Mucosa of stomach (tissue), 1 donor: ENCODE measurements around the gene NPC1.
"Not testable (repeated sequence)": the region's sequence is repeated elsewhere in the genome, so short reads cannot be mapped to it uniquely, and the experiment has no call there.

ENCODE experiments used
- H3K27me3 ChIP-seq: one replicate; pipeline ENCODE4 v1.7.0; 2013; ENCODE audit warnings: mild to moderate bottlenecking, low read length; ENCODE audit not compliant: control insufficient read depth, insufficient read depth
- H3K36me3 ChIP-seq: one replicate; pipeline ENCODE4 v1.7.0; 2013; ENCODE audit warnings: low read length; ENCODE audit not compliant: control insufficient read depth, insufficient read depth
- H3K4me1 ChIP-seq: one replicate; pipeline ENCODE4 v1.7.0; 2013; ENCODE audit warnings: mild to moderate bottlenecking, low read length; ENCODE audit not compliant: control insufficient read depth, insufficient read depth
- H3K4me3 ChIP-seq: one replicate; pipeline ENCODE4 v1.7.0; 2013; ENCODE audit warnings: low read length
- H3K9ac ChIP-seq: one replicate; pipeline ENCODE4 v1.7.0; 2013; ENCODE audit warnings: mild to moderate bottlenecking, low read length, moderate library complexity
- H3K9me3 ChIP-seq: one replicate; pipeline ENCODE4 v1.7.0; 2013; ENCODE audit warnings: mild to moderate bottlenecking, low read length, moderate library complexity; ENCODE audit not compliant: control insufficient read depth
- donor health status: Pancreatic carcinoma.

NPC1 gene

DNA sequence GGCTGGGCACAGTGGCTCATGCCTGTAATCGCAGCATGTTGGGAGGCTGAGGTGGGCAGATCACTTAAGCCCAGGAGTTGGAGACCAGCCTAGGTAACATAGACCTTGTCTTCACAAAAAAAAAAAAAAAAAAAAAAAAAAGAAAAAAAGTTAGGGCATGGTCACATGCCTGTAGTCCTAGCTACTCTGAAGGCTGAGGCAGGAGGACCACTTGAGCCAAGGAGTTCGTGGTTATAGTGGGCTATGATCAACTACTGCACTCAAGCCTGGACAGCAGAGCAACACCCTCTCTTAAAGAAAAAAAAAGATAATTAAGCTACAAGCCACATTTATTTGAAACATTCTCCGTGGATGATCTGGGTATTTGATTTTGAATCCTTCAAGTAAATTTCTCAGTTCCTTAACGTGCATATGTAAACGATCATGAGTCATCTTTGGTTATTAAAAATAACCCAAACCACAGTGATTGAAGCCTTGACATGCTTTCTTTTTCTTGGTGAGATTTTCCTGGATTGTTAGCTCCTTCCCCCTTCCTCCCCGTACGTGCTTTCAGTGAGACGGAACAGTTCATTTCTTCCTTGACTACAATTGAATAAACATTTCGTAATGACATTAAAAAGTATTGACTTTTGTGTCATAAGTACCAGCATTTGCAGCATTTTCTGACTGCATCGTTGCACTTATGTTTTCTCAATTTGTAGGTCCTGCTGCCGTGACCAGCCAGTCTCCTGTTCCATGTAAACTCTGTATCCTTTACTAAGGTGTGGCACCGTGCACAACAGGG is 62.7 kb downstream of the NPC1 start:
- Histone ChIP-seq H3K9me3 (no peaks in the 10 kb centered on the region), H3K9ac (no peak overlapping the region), H3K27me3 (no peaks in the 10 kb centered on the region), H3K4me3 (no peak overlapping the region), H3K4me1 (no peaks in the 10 kb centered on the region), H3K36me3 (peaks cover 4% of the 10 kb centered on the region)

DNA sequence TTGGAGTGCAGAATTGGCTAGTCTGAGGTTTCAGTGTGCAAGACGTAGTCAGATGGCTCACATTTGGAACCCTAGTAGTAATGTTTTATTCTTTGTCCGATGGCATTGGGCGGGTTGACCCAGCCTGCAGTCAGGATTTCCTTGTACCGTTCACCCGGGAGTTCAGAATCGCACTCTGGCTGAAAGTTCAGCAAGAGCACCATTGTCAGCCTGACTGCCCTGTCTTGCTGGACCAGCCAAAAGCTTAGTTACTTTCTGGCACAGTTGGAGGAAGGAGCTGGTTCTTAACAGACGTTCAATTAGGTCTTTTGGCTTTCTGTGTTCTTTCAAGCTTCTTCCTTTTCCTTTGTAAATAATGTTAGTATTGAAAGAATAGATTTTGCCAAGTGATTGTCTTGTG is 64.4 kb downstream of the NPC1 start:
- Histone ChIP-seq H3K9ac (no peak overlapping the region), H3K36me3 (peaks cover 4% of the 10 kb centered on the region), H3K4me3 (no peak overlapping the region), H3K4me1 (no peaks in the 10 kb centered on the region), H3K9me3 (no peaks in the 10 kb centered on the region), H3K27me3 (no peaks in the 10 kb centered on the region)

DNA sequence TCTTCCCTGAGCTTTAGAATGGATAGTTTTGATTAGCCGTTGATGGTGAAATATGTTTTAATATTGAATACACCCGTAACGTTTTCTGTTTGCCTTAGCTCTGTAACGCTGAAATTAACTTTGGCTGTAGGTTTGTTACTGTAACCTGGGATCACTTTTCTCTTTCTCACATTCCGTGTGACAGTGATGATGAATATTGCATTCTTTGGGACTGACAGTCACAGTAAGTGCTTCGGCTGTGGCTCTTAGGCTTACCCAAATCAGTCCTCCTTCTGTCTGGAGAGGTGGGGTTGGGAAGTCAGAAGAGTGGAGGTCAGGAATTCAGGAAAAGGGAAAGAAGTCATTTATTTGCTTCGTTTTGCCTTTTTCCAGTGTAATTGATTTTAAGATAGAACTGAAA is 65.0 kb downstream of the NPC1 start:
- no peaks in the 10 kb centered on the region for H3K36me3 ChIP-seq
- H3K27me3 ChIP-seq = no peaks in the 10 kb centered on the region
- H3K4me3 ChIP-seq = no peak overlapping the region
- H3K9me3 ChIP-seq = no peaks in the 10 kb centered on the region
- H3K9ac ChIP-seq = no peak overlapping the region
- H3K4me1 ChIP-seq = no peaks in the 10 kb centered on the region

DNA sequence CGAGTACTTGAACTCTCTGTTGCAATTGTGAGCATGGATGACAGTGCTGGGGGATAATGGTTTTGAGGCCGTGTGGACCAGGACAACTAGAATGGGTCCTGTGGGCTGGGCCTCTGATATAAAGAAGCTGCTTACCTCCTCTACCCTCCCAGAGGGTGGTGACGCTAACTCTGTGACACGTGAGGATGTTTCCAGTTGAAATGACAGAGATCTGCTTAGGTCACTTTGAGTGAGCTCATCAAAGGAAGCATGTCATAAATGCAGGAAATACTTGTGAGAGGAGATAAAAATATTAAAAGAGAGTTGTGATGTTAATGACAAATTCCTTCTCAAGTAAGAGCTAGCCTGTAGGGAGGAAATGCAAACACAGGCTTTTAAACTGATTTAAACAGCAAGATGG is 66.6 kb downstream of the NPC1 start:
- Histone ChIP-seq H3K4me3 (no peak overlapping the region), H3K27me3 (no peaks in the 10 kb centered on the region), H3K9me3 (no peaks in the 10 kb centered on the region), H3K4me1 (no peaks in the 10 kb centered on the region), H3K9ac (no peak overlapping the region), H3K36me3 (no peaks in the 10 kb centered on the region)

DNA sequence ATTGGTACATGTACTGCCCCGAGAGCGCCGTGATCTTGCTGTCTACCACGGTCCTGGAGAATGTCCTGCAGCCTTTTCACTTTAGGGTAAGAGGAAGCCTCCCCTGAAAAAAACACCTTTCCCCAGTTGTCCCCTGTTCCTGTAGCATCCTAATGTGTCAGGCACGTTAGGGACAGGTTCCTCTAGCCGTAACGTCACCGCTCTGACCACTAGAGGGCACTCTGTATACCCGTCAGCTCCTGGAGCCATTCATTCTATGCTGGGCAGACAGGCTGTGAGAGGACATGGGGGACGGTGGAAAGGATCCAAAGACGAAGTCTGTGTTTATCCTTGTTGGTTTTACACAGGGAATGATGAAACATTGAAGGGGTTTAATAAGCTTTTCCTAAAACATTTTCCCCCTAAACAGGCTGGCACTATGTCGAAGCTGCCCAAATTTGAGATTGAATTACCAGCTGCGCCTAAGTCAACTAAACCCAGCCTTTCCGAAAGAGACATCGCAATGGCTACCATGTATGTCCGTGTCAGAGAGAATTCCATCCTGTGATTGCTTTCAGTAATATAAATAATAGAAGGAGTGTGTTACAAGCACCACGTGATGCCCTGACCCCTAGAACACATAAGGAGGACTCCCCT is 70.3 kb downstream of the NPC1 start:
- no peak overlapping the region for H3K4me3 ChIP-seq
- no peaks in the 10 kb centered on the region for H3K4me1 ChIP-seq
- no peaks in the 10 kb centered on the region for H3K36me3 ChIP-seq
- no peak overlapping the region for H3K9ac ChIP-seq
- no peaks in the 10 kb centered on the region for H3K27me3 ChIP-seq
- H3K9me3 ChIP-seq = no peaks in the 10 kb centered on the region

DNA sequence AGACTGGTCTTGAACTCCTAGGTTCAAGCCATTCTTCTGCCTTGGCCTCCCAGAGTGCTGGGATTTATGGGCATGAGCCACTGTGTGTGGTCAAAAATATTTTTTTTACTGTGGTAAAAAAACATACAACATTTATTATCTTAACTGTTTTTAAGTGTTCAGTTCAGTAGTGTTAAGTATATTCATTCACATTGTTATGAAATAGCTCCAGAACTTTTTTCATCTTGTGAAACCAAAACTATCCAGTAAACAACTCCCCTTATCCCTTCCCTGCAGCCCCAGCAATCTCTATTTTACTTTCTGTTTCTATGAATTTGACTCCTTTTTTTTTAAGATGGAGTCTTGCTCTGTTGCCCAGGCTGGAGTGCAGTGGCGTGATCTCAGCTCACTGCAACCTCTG is 73.7 kb downstream of the NPC1 start:
- H3K36me3 ChIP-seq = no peaks in the 10 kb centered on the region
- H3K9me3 ChIP-seq = no peaks in the 10 kb centered on the region

DNA sequence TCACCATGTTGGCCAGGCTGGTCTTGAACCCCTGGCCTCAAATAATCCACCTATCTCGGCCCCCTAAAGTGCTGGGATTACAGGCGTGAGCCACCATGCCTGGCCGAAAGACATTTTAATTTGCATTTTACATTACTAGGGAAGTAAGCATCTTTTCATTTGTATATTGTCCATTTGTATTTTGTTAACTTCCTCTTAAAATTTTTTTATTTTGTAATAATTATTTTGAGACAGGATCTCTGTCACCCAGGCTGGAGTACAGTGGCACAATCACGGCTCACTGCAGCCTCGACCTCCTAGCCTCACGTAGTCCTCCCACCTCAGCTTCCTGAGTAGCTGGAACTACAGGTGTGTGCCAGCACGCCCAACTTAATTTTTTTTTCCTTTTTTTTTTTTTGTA is 74.1 kb downstream of the NPC1 start:
- H3K9ac ChIP-seq, H3K4me1 ChIP-seq, H3K36me3 ChIP-seq, H3K9me3 ChIP-seq, H3K4me3 ChIP-seq, H3K27me3 ChIP-seq: not testable (repeated sequence)

More for the DNA sequence above, 73.7 kb downstream of the NPC1 start:
- no peak overlapping the region for H3K4me3 ChIP-seq
- no peaks in the 10 kb centered on the region for H3K27me3 ChIP-seq
- no peaks in the 10 kb centered on the region for H3K4me1 ChIP-seq
- no peak overlapping the region for H3K9ac ChIP-seq

DNA sequence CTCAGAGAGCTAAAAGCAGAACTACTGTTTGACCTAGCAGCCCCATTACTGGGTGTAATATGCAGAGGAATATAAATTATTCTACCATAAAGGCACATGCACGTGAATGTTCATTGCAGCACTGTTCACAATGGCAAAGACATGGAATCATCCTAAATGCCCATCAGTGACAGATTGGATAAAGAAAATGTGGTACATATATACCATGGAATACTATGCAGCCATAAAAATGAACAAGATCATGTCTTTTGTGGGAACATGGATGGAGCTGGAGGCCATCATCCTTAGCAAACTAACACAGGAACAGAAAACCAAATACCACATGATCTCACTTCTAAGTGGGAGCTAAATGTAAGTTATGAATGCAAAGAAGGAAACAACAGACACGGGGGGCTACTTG is 75.4 kb downstream of the NPC1 start:
- not testable (repeated sequence) for H3K27me3 ChIP-seq, H3K9ac ChIP-seq, H3K9me3 ChIP-seq, H3K36me3 ChIP-seq, H3K4me3 ChIP-seq, H3K4me1 ChIP-seq

DNA sequence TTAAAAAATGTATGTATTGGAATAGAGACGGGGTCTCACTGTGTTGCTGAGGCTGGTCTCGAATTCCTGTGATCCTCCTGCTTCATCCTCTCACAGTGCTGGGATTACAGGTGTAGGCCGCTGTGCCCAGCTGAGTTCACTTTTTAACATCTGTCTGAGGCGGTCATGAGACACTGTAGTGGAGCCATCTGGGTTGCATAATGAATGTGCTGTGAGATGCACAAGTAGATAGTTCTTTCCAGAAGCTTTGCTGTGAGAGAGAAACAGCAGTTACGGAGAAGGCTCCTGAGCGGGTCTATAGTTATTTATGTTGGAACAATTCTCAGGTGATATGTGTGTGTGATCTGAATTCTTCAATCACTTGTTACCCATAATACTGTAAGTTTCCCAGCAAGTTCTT is 79.9 kb downstream of the NPC1 start:
- Histone ChIP-seq H3K36me3 (no peaks in the 10 kb centered on the region), H3K27me3 (no peaks in the 10 kb centered on the region), H3K4me3 (no peak overlapping the region), H3K4me1 (peaks cover 23% of the 10 kb centered on the region), H3K9me3 (no peaks in the 10 kb centered on the region), H3K9ac (no peak overlapping the region)

DNA sequence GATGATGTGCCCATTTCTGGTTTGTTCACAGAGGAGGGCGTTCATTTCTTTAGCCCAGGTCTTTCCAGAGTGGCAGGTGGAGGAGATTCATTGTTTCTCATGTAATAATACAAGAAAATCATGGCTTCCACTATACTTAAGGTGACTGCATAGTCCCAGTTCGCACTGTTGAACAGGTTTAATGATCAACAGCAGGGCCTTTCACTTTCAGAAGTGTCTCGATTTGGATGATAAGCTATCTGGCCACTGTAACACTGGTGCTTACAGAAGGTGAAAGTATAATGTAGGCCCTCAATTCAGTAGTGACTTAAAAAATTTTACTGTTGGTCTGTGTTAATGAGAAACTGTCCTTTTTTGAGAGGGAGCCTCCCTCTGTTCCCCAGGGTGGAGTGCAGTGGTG is 81.6 kb downstream of the NPC1 start:
- peak overlapping the region; percentile 88 for H3K4me3 ChIP-seq

DNA sequence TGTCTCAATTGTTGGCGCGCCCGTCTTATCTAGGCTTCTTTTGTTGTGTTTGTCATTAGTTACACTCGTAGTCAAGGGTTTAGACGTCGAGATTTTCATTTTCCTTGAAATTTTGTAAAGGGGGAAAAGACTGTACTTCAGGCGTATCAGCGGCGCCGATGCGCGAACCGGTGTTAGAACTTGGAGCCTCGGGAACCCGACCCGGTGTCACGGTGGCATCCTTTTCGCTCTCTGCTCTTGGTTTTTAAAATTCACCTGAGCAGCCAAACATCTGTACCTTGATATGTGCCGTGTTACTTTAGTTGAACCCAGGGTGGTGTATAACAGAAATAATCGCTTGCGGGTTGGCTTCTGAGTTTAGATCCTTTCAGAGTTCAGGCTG is 82.4 kb downstream of the NPC1 start:
- H3K36me3 ChIP-seq = no peaks in the 10 kb centered on the region
- peak overlapping the region; percentile 88 for H3K4me3 ChIP-seq
- peak overlapping the region; percentile 88 for H3K9ac ChIP-seq
- no peaks in the 10 kb centered on the region for H3K9me3 ChIP-seq
- peaks cover 24% of the 10 kb centered on the region for H3K4me1 ChIP-seq
- no peaks in the 10 kb centered on the region for H3K27me3 ChIP-seq

More for the DNA sequence above, 81.6 kb downstream of the NPC1 start:
- Histone ChIP-seq H3K9me3 (no peaks in the 10 kb centered on the region), H3K4me1 (peaks cover 23% of the 10 kb centered on the region), H3K36me3 (no peaks in the 10 kb centered on the region), H3K27me3 (no peaks in the 10 kb centered on the region), H3K9ac (peak overlapping the region; percentile 88)

DNA sequence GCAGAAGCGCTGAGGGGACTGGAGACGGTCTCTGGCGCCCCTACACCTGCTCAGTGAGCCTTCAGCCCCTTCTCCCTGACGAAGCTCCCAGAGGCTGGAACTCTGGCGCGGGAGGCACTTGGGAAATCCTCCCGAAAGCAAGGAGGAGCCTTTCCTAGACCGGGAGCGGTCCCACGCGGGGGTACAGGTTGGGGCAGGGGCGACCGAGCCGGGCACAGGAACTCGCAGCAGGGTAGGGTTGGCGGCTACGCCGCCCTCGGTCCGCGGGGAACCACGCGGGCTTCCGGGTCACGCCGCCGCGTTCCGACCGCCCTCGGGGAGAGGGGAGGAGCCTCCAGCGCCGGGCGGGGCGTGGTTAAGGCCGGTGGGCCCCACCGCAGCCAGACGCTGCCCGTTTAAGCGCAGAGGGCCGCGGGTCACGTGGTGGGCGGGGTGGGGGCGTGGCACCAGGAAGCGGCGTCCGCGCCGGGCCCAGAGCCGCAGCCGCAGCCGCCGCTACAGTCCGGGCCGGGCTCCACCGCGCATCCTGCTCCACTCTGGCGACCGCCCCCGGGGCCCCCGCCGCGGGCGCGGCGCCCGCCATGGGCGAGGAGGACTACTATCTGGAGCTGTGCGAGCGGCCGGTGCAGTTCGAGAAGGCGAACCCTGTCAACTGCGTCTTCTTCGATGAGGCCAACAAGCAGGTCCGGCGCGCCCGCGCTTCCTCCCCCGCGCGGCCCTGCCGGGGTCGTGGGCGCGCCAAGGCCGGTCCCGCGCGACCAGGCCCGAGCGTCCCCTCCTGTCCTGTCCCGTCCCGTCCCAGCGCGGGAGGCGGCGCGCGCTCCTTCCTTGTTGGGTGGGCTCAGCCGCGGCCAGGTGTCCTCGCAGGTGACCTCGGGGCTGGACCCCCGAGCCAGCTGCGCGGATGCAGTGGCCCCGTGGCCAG is 83.0 kb downstream of the NPC1 start, which contains the start of gene RMC1:
Gene RMC1, plus strand, starts transcription at position 474 of the 925 bp plus-strand sequence. Its CDS starts 108 bp downstream, at position 582.
- Histone ChIP-seq H3K9me3 (no peaks in the 10 kb centered on the region), H3K27me3 (no peaks in the 10 kb centered on the region), H3K9ac (peak within 1 kb of the TSS; percentile 88), H3K36me3 (no peaks in the 10 kb centered on the region), H3K4me3 (peak within 1 kb of the TSS; percentile 88), H3K4me1 (peaks cover 30% of the 10 kb centered on the region)
